ENCODE measurements around the gene NOXO1. TPM values are rescaled to one million over a fixed set of nuclear protein-coding genes. Genes with fewer than 3 reads are reported as not detected.

Gene NOXO1
- total RNA-seq, 1 experiment from 2014 or later: 1.2 TPM

DNA sequence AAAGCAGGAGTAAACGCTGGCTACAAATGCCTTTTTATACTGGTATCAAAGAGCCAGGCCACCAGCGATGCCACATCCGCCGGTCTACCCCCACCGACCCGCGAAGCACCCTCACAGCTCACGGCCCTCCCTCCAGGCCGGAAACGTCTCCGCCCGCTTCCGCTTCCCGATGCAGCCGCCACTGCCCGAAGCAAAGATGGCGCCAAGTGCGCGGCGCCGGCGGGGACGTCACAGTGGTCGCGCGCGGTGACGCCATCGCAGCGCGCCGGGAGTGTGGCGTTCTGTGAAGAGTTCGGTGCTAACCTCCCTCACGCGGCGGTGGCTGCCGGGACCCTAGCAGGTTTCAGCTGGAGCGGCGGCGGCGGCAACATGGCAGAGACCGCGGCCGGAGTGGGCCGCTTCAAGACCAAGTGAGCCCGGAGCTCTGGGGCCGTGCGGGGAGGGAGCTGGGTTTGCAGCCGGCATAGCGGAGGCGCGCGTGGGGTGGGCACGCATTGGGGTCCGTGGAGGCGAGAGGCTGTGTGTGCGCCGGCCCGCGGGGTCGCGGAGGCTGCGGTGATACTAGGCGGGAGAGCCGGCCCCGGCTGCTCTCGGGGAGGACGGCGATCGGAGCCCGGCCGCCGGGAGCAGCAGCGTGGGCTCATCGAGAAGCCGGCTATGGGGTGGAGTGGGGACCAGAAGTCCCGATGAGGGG is 9.3 kb downstream of the NOXO1 start, which contains the start of gene TBL3:
TBL3 (plus strand) TSS at position 258 of the 694 bp plus-strand sequence; CDS start at position 370, 112 bp downstream.
- ChIA-PET CTCF (no interaction called here), POLR2A (ENCODE audit: low non-redundant PET) (no interaction called here)
- peak within 1 kb of the TSS; percentile 100 for H3K4me3 ChIP-seq (ENCODE audit: low read depth, low read length, poor library complexity, severe bottlenecking)
- peak; percentile 97 for DNase-seq (ENCODE audit: low spot score)
- TF ChIP-seq, protein P1, sequence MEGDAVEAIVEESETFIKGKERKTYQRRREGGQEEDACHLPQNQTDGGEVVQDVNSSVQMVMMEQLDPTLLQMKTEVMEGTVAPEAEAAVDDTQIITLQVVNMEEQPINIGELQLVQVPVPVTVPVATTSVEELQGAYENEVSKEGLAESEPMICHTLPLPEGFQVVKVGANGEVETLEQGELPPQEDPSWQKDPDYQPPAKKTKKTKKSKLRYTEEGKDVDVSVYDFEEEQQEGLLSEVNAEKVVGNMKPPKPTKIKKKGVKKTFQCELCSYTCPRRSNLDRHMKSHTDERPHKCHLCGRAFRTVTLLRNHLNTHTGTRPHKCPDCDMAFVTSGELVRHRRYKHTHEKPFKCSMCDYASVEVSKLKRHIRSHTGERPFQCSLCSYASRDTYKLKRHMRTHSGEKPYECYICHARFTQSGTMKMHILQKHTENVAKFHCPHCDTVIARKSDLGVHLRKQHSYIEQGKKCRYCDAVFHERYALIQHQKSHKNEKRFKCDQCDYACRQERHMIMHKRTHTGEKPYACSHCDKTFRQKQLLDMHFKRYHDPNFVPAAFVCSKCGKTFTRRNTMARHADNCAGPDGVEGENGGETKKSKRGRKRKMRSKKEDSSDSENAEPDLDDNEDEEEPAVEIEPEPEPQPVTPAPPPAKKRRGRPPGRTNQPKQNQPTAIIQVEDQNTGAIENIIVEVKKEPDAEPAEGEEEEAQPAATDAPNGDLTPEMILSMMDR (conservative IDR thresholded peaks at IDR 0.05; ENCODE audit: low read depth, low read length): no peak
- no peak for TF ChIP-seq EZH2 (IDR thresholded peaks at IDR 0.05; ENCODE audit: borderline replicate concordance, low read depth, low read length, poor library complexity, severe bottlenecking)
- intact Hi-C loops (cut with micrococcal nuclease; ENCODE audit: unreplicated experiment): no loop called here
- H3K4me1 ChIP-seq (ENCODE audit: insufficient read depth, low read length, poor library complexity, severe bottlenecking): peaks cover 5% of the 10 kb centered on the region
- no peaks in the 10 kb centered on the region for H3K9me3 ChIP-seq (ENCODE audit: low read depth, low read length, poor library complexity, severe bottlenecking)
- peaks cover 13% of the 10 kb centered on the region for H3K36me3 ChIP-seq (ENCODE audit: insufficient read depth, low read length, poor library complexity, severe bottlenecking)
- no TSS peak for BruUV-seq (replicated peaks)
- H3K27ac ChIP-seq (ENCODE audit: low read depth, low read length, poor library complexity, severe bottlenecking): peak within 1 kb of the TSS; percentile 94
- no peaks in the 10 kb centered on the region for H3K27me3 ChIP-seq (replicated peaks; ENCODE audit: insufficient read depth, low read depth, low read length, poor library complexity)

DNA sequence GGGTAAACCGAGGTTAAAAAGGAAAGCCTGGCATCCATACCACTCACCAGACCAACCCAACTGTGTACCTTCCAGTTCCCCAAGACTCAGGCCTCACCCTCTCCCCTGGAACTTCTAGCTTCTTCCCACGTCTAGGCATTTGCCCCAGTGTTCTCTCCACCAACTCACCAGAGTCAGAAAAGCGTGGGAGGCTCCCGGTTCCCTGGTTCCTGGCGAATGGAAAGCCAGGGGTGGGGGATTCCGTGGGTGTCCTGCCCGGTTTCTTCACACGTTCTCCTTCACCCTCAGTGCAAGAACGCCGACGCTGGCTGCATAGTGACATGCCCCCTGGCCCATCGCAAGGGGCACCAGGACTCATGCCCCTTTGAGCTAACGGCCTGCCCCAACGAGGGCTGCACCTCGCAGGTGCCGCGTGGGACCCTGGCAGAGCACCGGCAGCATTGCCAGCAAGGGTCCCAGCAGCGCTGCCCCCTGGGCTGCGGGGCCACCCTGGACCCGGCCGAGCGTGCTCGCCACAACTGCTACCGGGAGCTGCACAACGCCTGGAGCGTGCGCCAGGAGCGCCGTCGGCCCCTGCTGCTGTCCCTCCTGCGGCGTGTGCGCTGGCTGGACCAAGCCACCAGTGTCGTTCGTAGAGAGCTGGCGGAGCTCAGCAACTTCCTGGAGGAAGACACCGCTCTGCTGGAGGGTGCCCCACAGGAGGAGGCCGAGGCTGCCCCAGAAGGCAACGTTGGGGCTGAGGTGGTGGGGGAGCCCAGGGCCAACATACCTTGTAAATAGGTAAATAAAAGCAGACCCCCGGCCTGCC is 12.9 kb downstream of the NOXO1 start:
- POLR2A ChIA-PET (ENCODE audit: low non-redundant PET): no interaction called here
- DNase-seq (ENCODE audit: low spot score): no peak
- Histone ChIP-seq H3K36me3 (ENCODE audit: insufficient read depth, low read length, poor library complexity, severe bottlenecking) (peaks cover 8% of the 10 kb centered on the region), H3K27me3 (replicated peaks; ENCODE audit: insufficient read depth, low read depth, low read length, poor library complexity) (no peaks in the 10 kb centered on the region), H3K27ac (ENCODE audit: low read depth, low read length, poor library complexity, severe bottlenecking) (no peak overlapping the region), H3K9me3 (ENCODE audit: low read depth, low read length, poor library complexity, severe bottlenecking) (no peaks in the 10 kb centered on the region), H3K4me3 (ENCODE audit: low read depth, low read length, poor library complexity, severe bottlenecking) (no peak overlapping the region), H3K4me1 (ENCODE audit: insufficient read depth, low read length, poor library complexity, severe bottlenecking) (peaks cover 13% of the 10 kb centered on the region)
- no TSS peak for BruUV-seq (replicated peaks)
- intact Hi-C loops (cut with micrococcal nuclease; ENCODE audit: unreplicated experiment): no loop called here
- TF ChIP-seq, protein P1 (conservative IDR thresholded peaks at IDR 0.05; ENCODE audit: low read depth, low read length): no peak
- TF ChIP-seq EZH2 (IDR thresholded peaks at IDR 0.05; ENCODE audit: borderline replicate concordance, low read depth, low read length, poor library complexity, severe bottlenecking): no peak
- CTCF ChIA-PET: interaction anchor here (0.6 kb wide), 1 partner anchor 647 kb away, joined by 5 read pairs; no protein-coding TSS in a partner anchor

DNA sequence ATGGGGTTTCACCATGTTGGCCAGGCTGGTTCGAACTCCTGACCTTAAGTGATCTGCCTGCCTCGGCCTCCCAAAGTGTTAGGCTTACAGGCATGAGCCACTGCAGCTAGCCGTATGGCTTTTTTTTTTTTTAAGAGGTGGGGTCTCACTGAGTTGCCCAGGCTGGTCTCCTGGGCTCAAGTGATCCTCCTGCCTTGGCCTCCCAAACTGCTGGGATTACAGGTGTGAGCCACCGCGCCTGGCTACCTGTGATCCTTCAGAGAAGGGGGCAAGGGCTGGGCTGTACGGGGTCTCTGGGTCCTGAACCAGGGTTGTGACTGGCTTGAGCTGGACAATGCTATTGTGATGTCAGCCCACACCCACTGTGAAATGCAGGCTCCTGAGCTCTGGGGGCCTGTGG is 14.8 kb downstream of the NOXO1 start, which contains the start of gene RNF151:
RNF151 (plus strand) TSS at position 397 of the 400 bp plus-strand sequence. CDS start 26 bp downstream, outside the sequence.
- intact Hi-C loops (cut with micrococcal nuclease; ENCODE audit: unreplicated experiment): no loop called here
- TF ChIP-seq EZH2 (IDR thresholded peaks at IDR 0.05; ENCODE audit: borderline replicate concordance, low read depth, low read length, poor library complexity, severe bottlenecking): no peak
- TF ChIP-seq, protein P1 (conservative IDR thresholded peaks at IDR 0.05; ENCODE audit: low read depth, low read length): no peak
- Histone ChIP-seq H3K36me3 (ENCODE audit: insufficient read depth, low read length, poor library complexity, severe bottlenecking) (peaks cover 27% of the 10 kb centered on the region), H3K27me3 (replicated peaks; ENCODE audit: insufficient read depth, low read depth, low read length, poor library complexity) (no peaks in the 10 kb centered on the region), H3K27ac (ENCODE audit: low read depth, low read length, poor library complexity, severe bottlenecking) (peak within 1 kb of the TSS; percentile 95), H3K4me3 (ENCODE audit: low read depth, low read length, poor library complexity, severe bottlenecking) (peak within 1 kb of the TSS; percentile 88), H3K4me1 (ENCODE audit: insufficient read depth, low read length, poor library complexity, severe bottlenecking) (peaks cover 13% of the 10 kb centered on the region), H3K9me3 (ENCODE audit: low read depth, low read length, poor library complexity, severe bottlenecking) (no peaks in the 10 kb centered on the region)
- no TSS peak for BruUV-seq (replicated peaks)
- ChIA-PET POLR2A (ENCODE audit: low non-redundant PET) (interaction anchor here (0.6 kb wide), 1 partner anchor 1243 kb away, joined by 3 read pairs; no protein-coding TSS in a partner anchor), CTCF (interaction anchor here (0.5 kb wide), 1 partner anchor 174 kb away, joined by 3 read pairs; no protein-coding TSS in a partner anchor)
- no peak for DNase-seq (ENCODE audit: low spot score)

All from A673 (cell line).